GM19240 (cell line): Measurements from ENCODE around the gene A4GNT.
"Not testable (repeated sequence)": the region's sequence is repeated elsewhere in the genome, so short reads cannot be mapped to it uniquely, and the experiment has no call there.

Experiments used
- DNase-seq: peaks from one replicate; pipeline ENCODE4 v3.0.0; 2011; ENCODE audit warnings: low spot score; ENCODE audit not compliant: insufficient read length

Gene A4GNT

DNA sequence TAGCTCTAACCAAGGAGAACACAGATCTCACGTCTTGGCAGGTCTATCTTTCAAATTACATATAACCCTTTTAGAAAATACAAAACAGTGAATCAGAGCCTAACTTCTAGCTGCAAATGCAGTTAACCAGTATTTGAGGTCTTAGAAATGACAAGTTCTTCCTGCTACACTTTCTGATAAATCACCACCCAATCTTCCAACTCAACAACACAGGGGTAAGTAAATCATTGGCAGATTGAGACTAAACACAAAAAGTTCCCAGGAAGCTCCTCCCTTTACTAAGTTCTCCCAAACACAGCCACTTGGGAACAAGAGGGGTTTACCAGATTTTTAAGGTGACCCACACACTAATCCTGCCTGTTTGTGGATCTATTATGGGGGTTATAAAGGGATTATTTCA, at the start of gene A4GNT:
TSS of gene A4GNT (minus strand) at position 152 of the 400 bp plus-strand sequence. CDS start 1,134 bp downstream, outside the sequence.
- DNase-seq, result no peak

DNA sequence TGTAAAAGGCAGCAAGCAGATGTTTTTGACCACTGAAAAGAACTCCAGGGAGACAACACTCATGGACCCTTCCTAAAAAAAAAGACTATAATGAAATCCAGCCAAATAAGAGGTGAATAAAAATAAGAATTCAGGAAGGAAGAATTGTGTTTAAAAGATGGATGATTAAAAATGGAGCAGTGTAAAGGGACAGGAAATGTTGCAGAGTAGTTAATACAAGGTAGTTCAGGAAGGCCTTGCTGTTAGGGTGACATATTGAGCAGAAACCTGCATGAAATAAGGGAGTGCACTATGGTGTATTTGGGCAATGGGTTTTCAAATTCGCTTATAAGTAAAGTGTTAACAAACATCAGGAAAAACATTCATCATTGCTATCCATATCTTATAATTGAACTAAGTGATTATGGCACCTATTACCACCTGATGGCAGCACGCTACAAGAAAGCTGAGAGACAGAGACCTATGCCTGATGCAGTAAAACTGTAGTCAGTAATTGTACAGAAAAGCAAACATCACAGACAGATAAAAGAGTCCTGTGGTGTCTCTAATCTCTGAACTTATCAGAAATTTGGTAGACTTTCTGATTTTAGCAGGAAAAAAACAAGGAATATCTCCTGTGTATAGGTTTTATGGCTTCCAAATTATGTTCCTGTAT, 48.3 kb upstream of the A4GNT start:
- no peak for DNase-seq

DNA sequence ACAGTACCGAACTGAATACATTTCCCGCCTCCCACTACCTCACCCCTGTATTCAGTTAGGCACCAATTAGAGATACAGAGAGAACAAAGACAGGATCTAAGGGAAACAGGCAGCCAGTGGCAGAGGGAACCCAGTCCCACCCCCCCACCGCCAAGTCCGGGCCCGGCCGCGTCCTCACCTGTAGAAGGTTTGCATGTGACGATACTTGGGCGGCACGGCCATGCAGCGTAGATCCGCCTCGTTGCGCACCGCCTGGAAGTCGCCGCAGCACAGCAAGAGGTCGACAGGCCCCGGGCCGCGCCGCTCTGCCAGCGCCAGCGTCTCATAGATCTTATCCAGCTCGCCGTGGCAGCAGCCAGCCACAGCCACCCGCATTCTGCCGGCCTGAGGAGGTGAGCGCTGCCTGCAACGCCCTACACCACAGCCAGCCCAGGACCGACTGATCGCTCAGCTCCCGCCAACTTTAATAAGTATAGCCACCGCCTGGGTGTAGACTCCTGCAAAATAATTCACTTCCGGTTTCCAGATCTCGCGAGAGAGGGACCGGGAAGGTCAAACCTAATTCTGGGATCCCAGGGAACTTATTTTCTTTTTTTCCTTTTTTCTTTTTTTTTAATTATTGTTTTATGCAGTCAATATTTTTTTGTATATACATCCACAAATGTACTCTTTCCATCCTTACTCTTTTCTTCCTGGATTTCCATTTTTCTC, 42.4 kb upstream of the A4GNT start, which contains the start of gene DBR1:
TSS of gene DBR1 (minus strand) at position 501 of the 711 bp plus-strand sequence. CDS start at position 375, 126 bp downstream.
- DNase-seq, result peak; percentile 19

DNA sequence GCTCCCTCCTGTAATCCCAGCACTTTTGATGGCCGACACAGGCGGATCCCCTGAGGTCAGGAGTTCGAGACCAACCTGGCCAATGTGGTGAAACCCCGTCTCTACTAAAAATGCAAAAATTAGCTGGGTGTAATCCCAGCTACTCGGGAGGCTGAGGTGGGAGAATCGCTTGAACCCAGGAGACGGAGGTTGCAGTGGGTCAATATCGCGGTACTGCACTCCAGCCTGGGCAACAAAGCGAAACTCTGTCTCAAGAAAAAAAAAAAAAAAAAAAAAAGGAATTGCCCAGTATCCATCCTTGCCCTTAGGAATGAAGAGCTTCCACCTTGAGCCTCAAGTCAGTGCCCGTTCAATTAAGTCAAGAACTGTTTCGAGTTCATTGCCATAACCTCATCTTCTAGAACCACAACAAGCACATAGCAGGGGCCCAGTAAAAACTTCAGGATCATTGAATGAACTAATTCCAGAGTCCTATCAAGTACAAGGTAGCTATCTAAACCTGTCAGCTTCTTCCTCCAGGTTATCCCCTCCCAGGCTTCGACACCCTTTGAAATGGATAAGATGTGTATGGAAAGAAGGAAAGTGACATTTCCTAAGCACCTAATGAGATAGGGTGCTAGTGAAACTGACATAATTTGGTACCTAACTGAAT, 41.7 kb upstream of the A4GNT start:
- DNase-seq, result no peak

DNA sequence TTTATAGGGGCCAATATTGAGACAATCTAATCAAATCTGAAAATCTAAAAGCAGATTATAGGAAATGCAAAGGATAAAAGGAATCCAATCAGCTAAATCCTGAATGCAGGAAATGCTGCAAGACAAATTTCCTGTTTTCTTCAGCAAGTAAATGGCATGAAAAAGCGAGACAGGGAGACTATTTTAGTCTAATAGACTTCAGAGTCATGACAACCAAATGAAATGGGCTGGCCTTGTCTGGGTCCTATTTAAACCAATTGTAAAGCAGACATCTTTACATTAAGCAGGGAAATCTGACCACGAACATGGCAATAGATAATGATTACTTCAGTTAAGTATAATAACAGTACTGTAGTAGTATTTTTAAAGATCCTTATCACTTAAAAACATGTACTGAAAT, 40.4 kb upstream of the A4GNT start:
- no peak for DNase-seq

DNA sequence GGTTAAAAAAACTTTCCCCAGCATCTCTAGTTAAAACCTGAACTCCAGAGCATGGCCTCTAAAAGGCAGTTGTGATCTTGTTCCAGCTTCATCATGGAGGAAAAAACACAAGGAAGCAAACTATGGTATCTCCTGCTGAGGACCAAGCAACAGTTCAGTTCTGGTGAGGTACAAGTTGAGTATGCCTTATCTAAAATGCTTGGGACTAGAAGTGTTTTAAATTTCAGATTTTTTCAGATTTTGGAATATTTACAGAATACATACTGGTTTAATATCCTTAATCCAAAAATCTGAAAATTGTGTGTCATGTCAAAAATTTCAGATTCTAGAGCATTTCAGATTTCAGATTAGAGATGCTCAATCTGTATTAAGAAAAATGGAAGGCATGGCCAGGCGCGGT, 32.9 kb upstream of the A4GNT start:
- DNase-seq, result no peak

DNA sequence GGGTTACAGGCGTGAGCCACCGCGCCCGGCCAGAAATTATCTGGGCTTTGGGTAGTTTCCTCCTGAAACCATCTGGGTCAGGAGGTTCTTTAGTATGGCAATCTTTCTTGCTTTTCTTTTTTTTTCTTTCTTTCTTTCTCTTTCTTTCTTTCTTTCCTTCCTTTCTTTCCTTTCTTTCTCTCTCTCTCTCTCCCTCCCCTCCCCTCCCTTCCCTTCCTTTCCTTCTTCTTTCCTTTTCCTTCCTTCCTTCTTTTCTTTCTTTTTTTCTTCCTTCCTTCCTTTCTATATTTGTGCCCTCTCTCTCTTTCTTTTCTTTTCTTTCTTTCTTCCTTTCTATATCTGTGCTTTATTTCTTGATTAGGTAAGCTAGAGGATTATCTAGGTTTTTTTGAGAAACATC, 25.6 kb upstream of the A4GNT start:
- no peak for DNase-seq

DNA sequence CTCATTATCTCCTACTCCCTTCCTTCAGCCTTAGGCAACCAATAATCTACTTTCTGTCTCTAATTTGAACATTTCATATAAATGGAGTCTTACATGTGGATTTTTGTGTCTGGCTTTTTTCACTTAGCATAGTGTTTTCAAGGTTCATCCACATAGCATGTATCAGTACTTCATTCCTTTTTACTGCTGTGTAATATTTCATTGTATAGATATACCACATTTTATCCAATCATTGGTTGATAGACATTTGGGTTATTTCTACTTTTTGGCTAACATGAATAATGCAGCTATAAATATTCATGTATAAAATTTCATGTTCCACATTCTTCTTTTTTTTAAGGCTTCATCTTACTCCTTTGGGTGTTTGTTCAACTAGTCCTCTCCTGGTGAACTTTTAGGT, 22.3 kb upstream of the A4GNT start:
- DNase-seq, result no peak

DNA sequence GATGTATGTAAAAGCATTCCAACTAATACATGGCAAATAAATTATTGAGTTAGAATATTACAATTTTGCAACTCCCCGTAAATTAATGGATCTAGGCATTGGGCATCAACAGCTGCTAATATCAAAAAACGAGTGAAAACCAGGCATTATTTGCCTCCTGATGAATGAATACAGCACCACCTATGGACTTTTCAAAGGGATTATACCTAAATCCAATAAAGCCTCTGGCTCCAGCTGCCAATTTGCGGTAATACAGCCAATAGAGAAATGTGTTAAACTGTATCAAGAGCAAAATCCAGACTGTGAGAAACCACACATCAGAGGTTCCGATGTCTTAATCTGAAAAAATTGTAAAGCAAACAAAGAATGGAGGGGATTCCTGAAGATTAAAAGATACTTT, 16.3 kb upstream of the A4GNT start:
- no peak for DNase-seq

DNA sequence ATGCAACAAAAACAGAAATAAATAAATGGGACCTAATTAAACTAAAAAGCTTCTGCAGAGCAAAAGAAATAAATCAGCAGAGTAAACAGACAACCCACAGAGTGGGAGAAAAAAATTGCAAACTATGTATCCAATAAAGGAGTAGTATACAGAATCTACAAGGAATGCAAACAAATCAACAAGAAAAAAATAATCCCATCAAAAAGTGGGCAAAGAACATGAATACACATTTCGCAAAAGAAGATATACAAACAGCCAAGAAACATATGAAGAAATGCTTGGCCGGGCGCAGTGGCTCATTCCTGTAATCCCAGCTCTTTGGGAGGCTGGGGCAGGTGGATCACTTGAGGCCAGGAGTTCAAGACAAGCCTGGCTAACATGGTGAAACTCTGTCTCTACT, 10.0 kb upstream of the A4GNT start:
- not testable (repeated sequence) for DNase-seq

DNA sequence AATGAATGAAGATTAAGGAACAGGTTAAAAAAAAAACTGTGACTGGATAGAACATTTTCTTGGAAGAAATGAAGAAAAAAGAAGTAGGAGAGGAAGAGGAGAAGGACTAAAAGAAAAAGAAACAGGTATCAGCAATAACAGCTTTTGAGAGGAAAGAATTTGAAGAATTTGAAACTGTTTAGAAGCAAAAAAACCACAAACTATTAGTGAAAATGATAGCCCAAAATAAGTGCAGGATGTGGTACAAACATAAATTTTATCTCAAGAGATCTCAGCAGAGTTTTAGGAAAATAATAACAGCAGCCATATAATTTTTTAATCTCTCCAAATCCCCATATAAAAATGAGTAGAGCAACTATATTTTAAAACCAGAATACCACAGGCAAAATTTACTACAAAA, 8.8 kb upstream of the A4GNT start:
- DNase-seq, result no peak

DNA sequence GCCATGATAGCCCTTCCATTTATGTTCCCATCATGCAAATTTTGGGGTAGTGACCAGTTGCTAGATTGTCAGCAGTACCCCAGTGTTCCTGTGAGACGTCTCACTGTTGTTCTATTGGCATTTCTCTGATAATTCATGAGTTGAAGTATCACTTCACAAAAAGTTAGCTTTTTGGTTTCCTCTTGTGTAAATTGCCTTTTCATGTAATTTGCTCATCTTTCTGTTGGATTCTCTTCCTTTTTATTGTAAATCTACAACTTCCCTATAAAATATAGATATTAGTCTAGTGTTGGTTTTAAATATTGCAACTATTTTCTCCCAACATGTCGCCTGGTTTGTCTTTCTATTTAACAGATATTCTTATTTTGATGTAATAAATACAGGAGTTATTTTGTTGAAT, 7.5 kb upstream of the A4GNT start:
- no peak for DNase-seq

DNA sequence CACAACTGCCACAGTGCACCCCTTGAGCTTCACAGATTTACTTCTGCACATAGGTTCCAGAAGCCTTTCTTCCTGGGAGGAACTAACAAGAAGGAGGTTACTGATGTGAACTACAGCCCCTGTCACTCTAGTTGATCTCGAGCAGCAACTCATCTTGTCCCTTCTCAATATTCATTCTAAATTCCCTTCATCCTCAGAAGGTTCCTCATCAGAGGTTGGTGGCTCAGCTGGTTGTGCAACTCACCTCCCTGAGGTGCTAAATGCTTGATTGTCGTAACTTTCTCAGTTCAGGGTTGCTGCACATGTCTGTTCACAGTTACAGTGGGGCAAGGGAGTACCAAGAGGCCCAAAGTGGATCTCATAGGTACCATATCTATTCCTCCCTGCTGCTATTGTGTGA, 5.7 kb upstream of the A4GNT start:
- no peak for DNase-seq

DNA sequence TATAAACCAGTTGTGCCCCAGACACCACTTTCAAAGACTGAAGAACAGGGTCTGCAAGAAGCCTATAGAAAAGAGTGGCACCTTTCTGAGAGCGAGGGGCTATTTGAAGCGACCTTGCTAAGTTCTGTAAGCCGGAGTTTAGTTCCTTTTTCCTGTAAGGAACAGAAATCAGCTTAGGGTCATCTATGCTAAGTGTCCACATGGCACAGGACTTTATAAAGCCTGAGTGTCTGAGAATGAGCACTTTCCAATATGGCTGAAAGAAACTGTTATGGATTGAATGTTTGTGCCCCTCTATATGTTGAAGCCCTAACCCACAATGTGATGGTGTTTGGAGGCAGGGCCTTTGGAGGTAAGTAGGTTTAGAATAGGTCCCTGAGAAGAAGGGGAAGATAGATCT, 4.0 kb upstream of the A4GNT start:
- no peak for DNase-seq

DNA sequence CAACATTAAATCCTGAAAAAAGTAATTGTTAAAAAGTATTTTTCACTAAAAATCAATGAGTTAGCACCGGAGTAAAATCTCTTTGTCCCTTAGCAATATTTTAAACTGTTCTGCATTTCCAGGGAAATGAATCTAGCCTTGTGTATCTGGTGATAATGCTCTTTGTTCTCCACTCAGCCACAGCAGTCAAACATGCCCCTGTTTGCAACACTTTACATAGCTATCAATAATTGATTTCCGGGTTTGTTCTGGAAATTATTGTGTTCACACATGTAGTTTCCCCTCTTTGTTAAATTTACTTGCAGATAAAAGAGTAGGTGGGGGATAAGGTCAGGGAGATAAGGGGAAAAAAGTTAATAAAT, 3.6 kb upstream of the A4GNT start:
- no peak for DNase-seq

DNA sequence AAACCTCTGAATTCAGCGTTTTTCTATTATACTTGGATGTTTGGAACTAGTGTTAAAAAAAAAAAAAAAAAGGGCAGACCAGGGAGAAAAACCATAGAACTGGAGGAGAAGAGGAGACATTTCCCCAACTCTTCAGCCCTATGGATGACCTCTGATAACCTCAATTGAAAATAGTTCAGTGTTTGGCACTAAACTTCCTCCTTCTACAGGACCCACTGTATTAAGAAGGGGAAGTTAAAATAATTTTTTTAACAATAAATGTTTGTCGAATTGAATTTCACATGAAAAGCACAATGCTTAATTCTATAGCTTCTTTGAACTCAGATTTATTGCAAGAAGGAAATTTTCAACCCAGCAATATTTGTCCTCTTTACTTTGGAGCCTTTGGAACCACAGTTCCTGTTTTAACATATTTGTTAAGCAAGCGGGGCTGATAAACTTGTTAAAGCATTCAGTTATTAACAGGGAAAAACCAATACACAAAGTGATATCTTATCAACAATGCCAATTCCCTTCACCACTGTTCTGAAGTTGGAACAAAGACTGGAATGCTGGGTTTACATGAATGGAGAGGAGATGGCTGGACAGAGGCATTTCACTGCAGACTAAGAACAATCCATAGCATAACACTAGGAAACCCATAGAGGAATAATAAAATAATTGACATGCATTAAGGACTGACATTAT, 3.1 kb upstream of the A4GNT start:
- DNase-seq, result no peak

DNA sequence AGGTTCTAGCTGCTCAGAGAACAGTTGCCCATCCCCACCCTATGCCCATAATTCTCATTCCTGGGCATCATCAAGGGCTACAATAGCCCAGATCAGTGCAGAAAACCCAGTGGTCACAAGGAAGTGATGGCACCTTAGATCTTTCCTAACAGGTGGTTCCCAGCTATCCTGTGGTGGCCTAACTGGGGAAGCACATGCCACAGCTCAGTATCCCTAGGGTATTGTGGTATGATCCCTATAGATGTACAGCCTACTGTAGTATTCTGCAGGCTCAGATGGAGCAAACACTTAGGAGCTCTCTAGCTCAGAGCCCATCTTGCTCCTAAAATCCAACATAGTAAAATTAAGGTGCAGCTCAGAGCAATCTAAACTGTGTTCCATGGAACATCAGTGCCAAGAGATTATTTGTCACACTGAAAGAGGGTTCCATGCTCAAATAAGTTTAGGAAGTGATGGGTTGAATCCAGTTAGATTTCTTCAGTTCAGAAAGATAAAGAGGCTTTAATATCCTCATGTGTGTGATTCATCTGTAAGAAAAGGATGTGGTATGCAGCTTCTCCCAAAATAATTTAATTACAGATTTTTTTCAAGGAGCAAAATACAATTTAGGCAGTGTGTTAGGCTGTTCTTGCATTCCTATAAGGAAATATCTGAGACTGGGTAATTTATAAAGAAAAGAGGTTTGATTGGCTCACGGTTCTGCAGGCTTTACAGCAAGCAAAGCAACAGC, 4.4 kb downstream of the A4GNT start:
- no peak for DNase-seq

DNA sequence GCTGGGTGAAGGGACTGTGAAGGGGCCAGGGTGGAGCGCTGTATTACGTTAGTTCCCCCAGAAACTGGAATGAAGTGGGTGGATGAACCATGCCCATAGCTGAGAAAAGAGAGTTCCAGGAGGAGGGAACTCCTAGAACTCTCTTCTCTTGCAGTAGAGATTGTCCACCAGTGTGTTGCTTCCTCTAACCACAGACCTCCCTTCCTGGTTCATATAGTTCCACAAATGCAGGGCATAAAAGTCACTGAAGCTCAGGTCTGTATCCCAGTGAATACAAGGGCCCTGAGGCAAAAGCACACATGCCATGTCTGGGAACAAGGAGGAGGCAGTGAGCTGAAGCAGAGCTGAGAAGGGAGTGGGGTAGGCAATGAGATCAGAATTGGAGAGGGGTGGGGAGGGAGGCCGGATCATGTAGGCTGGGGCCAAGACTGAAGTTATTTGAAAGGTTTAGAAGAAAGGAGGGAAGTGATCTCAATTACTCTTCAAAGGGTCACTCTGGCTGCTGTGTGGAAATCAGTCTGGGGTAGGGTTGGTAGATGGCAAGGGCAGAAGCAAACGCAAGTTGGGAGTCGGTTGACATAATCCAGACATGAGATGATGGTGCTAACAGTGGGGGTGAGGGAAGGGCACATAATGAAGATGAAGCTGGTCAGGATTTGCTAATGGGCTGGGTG, 6.5 kb downstream of the A4GNT start:
- DNase-seq, result no peak

DNA sequence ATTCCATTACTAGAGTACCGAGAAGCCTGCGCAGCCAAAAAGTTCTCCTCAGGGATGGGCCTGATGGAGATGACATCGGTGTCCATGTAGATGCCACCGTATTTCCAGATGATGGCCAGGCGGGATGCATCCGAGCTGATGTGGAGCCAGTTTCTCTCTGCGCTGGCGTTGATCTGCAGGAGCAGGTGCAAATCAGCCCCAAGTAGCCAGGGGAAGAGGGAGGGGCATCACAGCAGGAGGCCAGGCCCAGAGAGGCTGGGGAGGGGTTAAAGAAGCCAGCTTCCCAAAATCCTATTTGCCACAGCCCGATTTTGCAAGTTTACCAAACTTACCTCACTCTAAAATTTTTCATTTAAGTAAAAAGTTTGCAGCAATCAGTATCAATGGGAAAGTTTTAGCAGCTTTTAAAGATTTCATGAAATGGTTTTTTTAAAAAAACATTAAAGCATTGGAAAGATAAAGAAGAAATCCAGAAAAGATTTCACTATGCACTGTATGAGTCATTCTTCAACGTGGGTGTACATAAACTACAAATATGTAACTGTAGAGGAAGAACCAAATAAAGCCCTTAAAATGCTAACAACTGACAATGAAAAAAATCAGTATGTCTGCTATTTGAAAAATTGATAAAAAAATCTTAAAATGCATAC, 7.4 kb downstream of the A4GNT start:
- no peak for DNase-seq

DNA sequence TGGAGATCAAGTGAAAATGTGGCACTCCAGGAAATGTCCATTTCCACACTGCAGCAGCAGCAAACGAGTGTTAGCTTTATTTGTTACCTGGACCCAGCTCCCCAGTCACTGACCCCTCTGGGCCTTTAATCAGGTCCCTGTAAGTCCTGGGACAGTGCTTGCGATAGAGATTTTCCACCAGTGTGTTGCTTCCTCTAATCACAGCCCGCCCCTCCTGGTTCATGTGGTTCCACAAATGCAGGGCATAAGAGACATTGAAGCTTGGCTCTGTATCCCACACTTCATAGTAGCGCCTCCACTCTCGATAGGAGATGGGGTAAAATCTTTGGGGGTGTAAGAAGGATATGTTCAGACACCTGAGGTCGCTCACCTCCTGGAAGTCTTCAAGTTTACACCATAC, 8.0 kb downstream of the A4GNT start:
- DNase-seq, result no peak

DNA sequence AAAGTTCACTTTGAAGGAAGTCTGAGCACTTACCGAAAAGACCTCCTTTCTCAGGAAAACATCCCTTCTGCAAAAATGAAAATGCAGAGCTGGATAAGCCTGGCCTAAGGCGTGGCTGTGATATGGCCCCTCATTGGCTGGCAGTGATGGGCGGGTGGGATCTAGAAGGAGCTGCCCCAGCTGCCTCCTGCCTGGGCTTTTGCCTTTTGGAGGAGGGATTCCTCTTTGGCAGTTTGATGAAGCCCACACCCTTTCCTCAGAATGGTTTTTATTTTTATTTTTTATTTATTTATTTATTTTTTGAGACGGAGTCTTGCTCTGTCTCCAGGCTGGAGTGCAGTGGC, 12.8 kb downstream of the A4GNT start:
- DNase-seq, result no peak
